Activated CD4-positive, alpha-beta T cell treated with anti-CD3 and anti-CD28 coated beads for 24 hours (primary cell): Measurements from ENCODE around the gene FBRSL1.
"Not testable (repeated sequence)": the region's sequence is repeated elsewhere in the genome, so short reads cannot be mapped to it uniquely, and the experiment has no call there.

Experiments
- DNase-seq, 2 donors: peaks; one replicate each; pipeline ENCODE4 v3.0.0-alpha.2; 2020; ENCODE audit warnings: low read depth in 2 of 2

FBRSL1 gene

DNA sequence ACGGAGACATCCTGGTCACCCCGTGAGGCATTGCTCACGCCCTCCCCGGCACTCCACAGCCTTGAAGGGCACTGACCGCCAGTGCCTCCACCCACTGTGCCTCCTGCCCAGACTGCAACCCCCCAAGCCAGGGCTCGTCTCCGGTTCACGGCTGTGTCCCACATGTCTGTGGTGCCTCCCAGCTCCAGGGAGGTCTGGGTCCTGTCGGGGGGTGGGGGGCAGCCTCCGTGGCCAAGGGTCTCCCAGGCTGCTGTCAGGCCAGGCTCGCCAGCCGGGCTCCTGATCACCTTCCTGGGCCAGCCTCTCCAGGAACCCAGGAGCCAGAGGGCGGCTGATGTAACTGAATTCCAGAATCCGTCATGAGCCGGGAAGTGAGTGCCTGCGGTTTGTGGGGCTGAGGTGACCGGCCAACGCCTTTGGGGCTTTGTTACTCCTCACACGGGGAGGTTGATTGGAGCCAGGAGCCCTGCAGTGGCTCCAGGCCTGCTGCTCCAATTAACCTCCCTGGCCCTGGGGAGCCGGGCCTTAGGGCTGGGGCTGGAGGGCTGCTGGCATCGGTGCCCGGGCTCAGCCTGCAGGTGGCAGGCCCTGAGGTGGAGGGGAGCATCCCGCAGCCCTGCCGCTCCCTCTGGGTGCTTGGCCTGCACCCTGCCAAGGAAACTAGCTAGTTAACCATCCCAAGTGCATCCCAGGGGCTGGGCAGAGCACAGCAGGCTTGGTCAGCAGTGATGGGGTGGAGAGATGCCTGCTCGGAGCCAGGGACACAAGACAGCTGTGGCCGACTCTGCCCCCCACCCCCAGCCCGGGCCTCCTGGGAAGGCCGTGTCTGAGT, 36.4 kb upstream of the FBRSL1 start:
- DNase-seq, result no peak

DNA sequence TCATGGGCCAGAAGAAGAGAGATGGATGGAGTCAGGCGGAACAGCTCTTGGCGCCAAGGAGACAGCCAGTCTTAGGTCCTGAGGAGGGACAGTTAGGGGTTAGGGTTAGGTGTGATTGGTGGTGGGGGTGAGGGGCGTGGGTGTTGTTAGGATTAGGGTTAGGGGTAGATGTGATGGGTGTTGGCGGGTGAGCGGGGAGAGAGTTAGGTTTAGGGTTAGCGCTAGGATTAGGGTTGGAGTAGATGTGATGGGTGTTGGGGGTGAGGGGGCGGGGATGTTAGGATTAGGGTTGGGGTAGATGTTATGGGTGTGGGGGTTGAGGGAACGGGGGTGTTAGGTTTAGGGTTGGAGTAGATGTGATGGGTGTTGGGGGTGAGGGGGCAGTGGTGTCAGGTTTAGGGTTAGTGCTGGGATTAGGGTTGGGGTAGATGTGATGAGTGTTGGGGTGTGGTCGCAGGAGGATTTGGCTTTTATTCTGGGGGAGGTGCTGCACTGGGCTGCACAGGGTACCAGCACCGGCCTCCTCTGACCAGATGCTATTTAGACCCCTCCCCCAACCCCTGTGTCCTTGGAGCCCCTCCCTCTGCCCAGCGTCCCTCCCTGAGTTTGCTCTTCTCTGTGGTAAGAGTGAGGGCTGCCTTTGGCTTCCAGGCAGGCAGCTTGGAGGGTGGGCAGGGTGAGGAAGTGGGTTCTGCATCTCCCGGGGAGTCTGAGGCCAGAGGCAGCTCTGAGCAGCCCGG, 35.6 kb upstream of the FBRSL1 start:
- no peak for DNase-seq

DNA sequence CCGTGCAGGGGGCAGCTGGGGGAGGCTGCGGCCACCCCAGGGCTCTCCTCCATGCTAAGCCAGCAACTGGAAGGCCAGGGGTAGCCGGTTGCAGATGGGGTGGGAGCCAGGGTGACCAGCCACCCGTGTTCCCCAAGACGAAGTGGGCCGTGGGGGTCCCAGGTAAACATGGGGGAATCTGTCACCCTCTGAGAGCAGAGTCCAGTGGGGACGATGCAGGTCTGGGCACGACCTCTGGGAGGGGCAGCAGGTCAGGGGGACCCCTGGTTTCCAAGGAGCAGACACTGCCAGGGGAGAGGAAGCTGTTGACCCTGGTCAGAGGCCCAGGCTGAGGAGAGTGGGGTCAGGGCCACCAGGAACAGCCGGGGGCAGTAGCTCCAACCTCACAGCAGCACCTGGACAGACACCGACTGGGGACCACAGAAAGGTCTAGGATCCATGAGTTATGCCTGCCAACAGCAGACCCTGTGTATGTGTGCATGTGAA, 35.0 kb upstream of the FBRSL1 start:
- DNase-seq, result no peak

DNA sequence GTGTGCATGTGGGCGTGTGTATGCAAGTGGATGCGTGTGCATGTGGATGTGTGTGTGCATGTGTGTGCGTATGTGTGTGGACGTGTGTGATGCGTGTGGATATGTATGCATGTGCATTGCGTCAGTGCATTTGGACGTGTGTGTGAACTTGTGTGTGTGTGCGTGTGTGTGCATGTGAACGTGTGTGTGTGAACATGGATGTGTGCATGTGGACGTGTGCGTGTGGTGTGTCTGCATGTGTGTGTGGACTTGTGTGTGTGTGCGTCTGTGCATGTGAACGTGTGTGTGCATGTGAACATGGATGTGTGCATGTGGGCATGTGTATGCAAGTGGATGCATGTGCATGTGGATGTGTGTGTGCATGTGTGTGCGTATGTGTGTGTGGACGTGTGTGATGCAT, 34.4 kb upstream of the FBRSL1 start:
- DNase-seq, result no peak

GRCh38 chr12:132456186-132456943, 33.6 kb upstream of the FBRSL1 start:
- no peak for DNase-seq

- no peak for DNase-seq
Observed at GRCh38 chr12:132456944-132457495, 32.9 kb upstream of the FBRSL1 start.

DNA sequence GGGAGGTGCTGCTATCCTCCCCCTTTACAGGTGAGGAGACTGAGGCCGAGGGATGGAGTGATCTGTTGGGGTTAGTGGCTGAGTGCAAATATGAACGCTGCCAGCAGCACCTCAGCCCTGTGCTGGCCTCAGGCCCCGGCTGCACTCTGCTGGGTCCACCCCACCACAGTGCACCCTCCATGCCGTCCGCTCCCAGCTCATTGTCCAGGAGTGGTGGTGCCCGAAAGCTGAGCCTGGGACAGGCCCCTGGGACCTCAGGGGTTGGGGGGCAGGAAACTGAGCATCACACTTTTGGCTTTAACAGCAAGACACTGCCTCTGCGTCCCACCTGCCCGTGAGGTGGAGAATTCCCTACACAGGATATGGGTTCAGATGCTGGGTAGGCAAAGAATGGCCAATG, 31.5 kb upstream of the FBRSL1 start:
- no peak for DNase-seq

- no peak for DNase-seq
Observed at GRCh38 chr12:132458846-132459641, 30.9 kb upstream of the FBRSL1 start.

GRCh38 chr12:132460571-132460970, 29.4 kb upstream of the FBRSL1 start:
- no peak for DNase-seq

DNA sequence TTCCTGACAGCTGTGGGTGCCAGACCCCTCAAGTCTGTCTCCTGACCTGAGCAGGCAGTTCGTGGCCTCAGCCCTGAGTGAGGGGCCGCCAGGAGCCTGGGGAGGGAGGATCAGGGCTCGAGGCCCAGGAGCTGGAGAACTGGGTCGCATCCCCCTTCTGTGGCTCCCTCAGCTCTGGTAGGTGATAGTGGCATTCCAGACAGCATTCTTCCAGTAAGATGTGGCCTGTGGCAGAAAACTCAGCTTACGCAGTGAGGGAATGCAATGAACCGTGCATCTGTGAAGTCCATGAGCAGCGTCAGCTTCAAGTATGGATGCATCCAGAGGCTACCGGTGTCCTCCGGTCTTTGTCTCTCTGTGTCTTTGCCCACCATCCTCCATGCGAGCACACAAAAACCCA, 28.4 kb upstream of the FBRSL1 start:
- DNase-seq, result no peak

- DNase-seq, result no peak
Observed at GRCh38 chr12:132462788-132463187, 27.2 kb upstream of the FBRSL1 start.

DNA sequence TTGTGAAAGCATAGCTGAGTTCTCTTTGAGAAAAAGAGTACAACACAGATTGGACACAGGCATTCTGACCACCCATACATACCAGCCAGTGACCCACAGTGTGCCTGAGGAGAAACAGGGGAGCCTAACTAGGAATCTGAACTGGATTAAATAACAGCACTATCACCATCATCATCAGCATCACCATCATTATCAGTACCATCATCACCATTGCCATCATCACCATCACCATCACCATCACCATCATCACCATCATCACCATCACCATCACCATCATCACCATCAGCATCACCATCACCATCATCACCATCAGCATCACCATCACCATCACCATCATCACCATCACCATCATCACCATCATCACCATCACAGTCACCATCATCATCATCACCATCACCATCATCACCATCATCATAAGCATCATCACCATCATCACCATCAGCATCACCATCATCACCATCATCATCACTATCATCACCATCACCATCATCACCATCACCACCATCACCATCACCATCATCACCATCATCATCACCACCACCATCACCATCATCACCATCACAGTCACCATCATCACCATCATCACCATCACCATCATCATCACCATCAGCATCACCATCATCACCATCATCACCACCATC, 26.5 kb upstream of the FBRSL1 start:
- DNase-seq, result not testable (repeated sequence)

DNA sequence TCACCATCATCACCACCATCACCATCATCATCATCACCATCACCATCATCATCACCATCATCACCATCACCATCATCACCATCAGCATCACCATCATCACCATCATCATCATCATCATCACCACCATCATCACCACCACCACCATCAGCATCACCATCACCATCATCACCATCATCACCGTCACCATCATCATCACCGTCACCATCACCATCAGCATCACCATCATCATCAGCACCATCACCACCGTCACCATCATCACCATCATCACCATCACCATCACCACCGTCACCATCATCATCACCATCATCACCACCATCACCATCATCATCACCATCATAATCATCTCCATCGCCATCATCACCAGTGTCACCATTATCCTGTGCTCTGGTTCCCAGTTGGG, 25.6 kb upstream of the FBRSL1 start:
- not testable (repeated sequence) for DNase-seq

DNA sequence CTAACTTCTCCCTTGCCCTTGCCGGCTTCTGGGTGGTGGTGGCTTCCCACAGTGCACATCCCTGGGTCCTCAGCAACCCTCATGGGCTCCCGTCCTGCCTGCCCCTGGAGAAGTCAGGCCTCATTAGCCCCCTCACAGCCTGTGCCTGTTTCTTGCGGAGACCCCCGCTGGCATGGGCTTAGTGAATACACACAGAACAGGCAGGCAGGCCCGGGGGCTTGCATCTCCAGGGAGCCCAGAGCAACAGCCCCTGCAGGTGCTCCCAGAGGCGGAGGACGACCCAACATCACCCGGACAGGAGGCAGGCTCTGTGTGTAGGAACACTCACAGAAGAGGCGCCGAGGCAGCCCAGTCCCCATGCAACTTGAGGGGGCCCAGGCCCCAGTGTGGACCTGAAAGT, 25.1 kb upstream of the FBRSL1 start:
- no peak for DNase-seq

- DNase-seq, result no peak
Observed at GRCh38 chr12:132465269-132466190, 24.4 kb upstream of the FBRSL1 start.

- DNase-seq, result no peak
Observed at GRCh38 chr12:132466241-132467201, 23.4 kb upstream of the FBRSL1 start.

DNA sequence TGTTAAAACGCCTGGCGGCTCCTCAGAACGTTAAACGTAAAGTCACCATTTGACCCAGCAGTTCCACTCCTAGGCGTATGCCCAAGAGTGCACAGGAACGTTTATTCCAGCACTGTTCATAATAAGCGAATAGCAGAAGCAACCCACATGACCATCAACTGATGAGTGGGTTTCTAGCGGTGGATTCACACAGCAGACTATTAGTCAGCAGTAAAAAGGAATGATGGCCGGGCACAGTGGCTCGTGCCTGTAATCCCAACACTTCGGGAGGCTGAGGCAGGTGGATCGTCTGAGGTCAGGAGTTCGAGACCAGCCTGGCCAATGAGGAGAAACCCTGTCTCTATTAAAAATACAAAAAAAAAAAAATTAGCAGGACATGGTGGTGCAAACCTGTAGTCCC, 22.4 kb upstream of the FBRSL1 start:
- no peak for DNase-seq

- DNase-seq, result no peak
Observed at GRCh38 chr12:132469423-132469822, 20.5 kb upstream of the FBRSL1 start.
